GM13976 (cell line): ENCODE measurements around the gene EGLN3.
"Not testable (repeated sequence)": the region's sequence is repeated elsewhere in the genome, so short reads cannot be mapped to it uniquely, and the experiment has no call there.

Experiments used
- DNase-seq: peaks from one replicate; pipeline ENCODE4 v3.0.0; 2012; ENCODE audit warnings: low spot score
- CTCF ChIP-seq: IDR thresholded peaks from 2 replicates; pipeline ENCODE4 v1.5.1; 2012; ENCODE audit warnings: borderline replicate concordance, mild to moderate bottlenecking; ENCODE audit not compliant: insufficient read depth; ENCODE audit errors: extremely low read depth, missing control alignments, control extremely low read depth
- in situ Hi-C: fragments of 300-500 bp; cut with MboI; formaldehyde crosslinking; loops from one replicate; pipeline ENCODE4 v1.12.0; 2022; ENCODE audit warnings: low sequenced_read_pairs, mixed read lengths, inconsistent platforms; ENCODE audit not compliant: unreplicated experiment

The EGLN3 gene

GRCh38 chr14:33963892-33964291 is 13.0 kb upstream of the EGLN3 start:
- no peak for TF ChIP-seq CTCF
- DNase-seq: no peak
- in situ Hi-C loops: no loop called here

GRCh38 chr14:33962466-33962865 is 11.6 kb upstream of the EGLN3 start:
- in situ Hi-C loops: not testable (repeated sequence)

GRCh38 chr14:33962016-33962415 is 11.1 kb upstream of the EGLN3 start:
- no peak for DNase-seq
- in situ Hi-C loops: no loop called here
- no peak for TF ChIP-seq CTCF

More at GRCh38 chr14:33962466-33962865, 11.6 kb upstream of the EGLN3 start:
- DNase-seq: not testable (repeated sequence)

GRCh38 chr14:33959692-33960151 is 8.8 kb upstream of the EGLN3 start:
- TF ChIP-seq CTCF: no peak
- no peak for DNase-seq
- in situ Hi-C loops: no loop called here

GRCh38 chr14:33958605-33959226 is 7.8 kb upstream of the EGLN3 start:
- no peak for TF ChIP-seq CTCF
- DNase-seq: no peak
- in situ Hi-C loops: no loop called here

- in situ Hi-C loops: no loop called here
- DNase-seq: no peak
- no peak for TF ChIP-seq CTCF
Measured at GRCh38 chr14:33957993-33958392, 7.1 kb upstream of the EGLN3 start.

- no peak for DNase-seq
- in situ Hi-C loops: no loop called here
- TF ChIP-seq CTCF: no peak
Measured at GRCh38 chr14:33957299-33957698, 6.4 kb upstream of the EGLN3 start.
